Measurements from ENCODE around the gene STX7.

The STX7 gene

GRCh38 chr6:132506869-132507808 is 5.8 kb downstream of the STX7 start:
- Histone ChIP-seq H3K36me3 (ENCODE audit: control insufficient read depth in 2 of 2, insufficient read depth in 1 of 2, low read length in 2 of 2) (peaks cover 5 to 29% of the 10 kb centered on the region in 2 experiments), H3K9me3 (ENCODE audit: control insufficient read depth, insufficient read depth, low read depth, low read length) (no peaks in the 10 kb centered on the region), H3K4me3 (ENCODE audit: low read depth, low read length) (no peak overlapping the region), H3K27ac (ENCODE audit: extremely low read depth, low read depth, low read length) (no peak overlapping the region), H3K4me1 (ENCODE audit: control insufficient read depth, insufficient read depth, low read length) (peaks cover 5% of the 10 kb centered on the region)
- ChIA-PET CTCF (interaction anchor here (0.7 kb wide), 1 partner anchor 227 kb away, joined by 4 read pairs; no protein-coding TSS in a partner anchor), POLR2A (no interaction called here)
- TF ChIP-seq ZNF146 (tag by site-specific recombination; IDR thresholded peaks at IDR 0.05) (peak; percentile 92), KLF17 (tag by site-specific recombination; IDR thresholded peaks at IDR 0.05) (no peak), MEIS1 (CRISPR knock-in tag; IDR thresholded peaks at IDR 0.05; ENCODE audit: borderline replicate concordance) (no peak), ZNF664 (tag by site-specific recombination; IDR thresholded peaks at IDR 0.05) (peak; percentile 93), ZNF157 (tag by site-specific recombination; IDR thresholded peaks at IDR 0.05) (no peak)

GRCh38 chr6:132506461-132506860 is 6.5 kb downstream of the STX7 start:
- ChIA-PET CTCF (interaction anchor here (0.6 kb wide), 2 partner anchors 11 to 582 kb away, joined by 7 read pairs; no protein-coding TSS in a partner anchor), POLR2A (no interaction called here)
- no peak overlapping the region for H3K4me3 ChIP-seq (ENCODE audit: low read depth, low read length)
- peaks cover 11 to 35% of the 10 kb centered on the region in 2 experiments for H3K36me3 ChIP-seq (ENCODE audit: control insufficient read depth in 2 of 2, insufficient read depth in 1 of 2, low read length in 2 of 2)
- TF ChIP-seq GLIS1 (tag by site-specific recombination; IDR thresholded peaks at IDR 0.05) = no peak
- no peak for TF ChIP-seq ZNF600 (tag by site-specific recombination; IDR thresholded peaks at IDR 0.05)
- no peak for TF ChIP-seq KLF10 (tag by site-specific recombination; IDR thresholded peaks at IDR 0.05)
- TF ChIP-seq ZNF2 (tag by site-specific recombination; IDR thresholded peaks at IDR 0.05) = no peak
- TF ChIP-seq ZSCAN23 (tag by site-specific recombination; IDR thresholded peaks at IDR 0.05) = no peak
- no peak overlapping the region for H3K27ac ChIP-seq (ENCODE audit: extremely low read depth, low read depth, low read length)
- H3K9me3 ChIP-seq (ENCODE audit: control insufficient read depth, insufficient read depth, low read depth, low read length) = no peaks in the 10 kb centered on the region
- peaks cover 4% of the 10 kb centered on the region for H3K4me1 ChIP-seq (ENCODE audit: control insufficient read depth, insufficient read depth, low read length)

- H3K4me3 ChIP-seq (ENCODE audit: low read depth, low read length) = no peak overlapping the region
- no peaks in the 10 kb centered on the region for H3K4me1 ChIP-seq (ENCODE audit: control insufficient read depth, insufficient read depth, low read length)
- H3K27ac ChIP-seq (ENCODE audit: extremely low read depth, low read depth, low read length) = no peak overlapping the region
- H3K36me3 ChIP-seq (ENCODE audit: control insufficient read depth in 2 of 2, insufficient read depth in 1 of 2, low read length in 2 of 2) = peaks cover 11 to 48% of the 10 kb centered on the region in 2 experiments
- POLR2A ChIA-PET = no interaction called here
- H3K9me3 ChIP-seq (ENCODE audit: control insufficient read depth, insufficient read depth, low read depth, low read length) = no peaks in the 10 kb centered on the region
- no peak for TF ChIP-seq ZNF555 (tag by site-specific recombination; conservative IDR thresholded peaks at IDR 0.05)
- no peak for TF ChIP-seq SP2 (tag by site-specific recombination; IDR thresholded peaks at IDR 0.05)
- CTCF ChIA-PET = interaction anchor here (1.0 kb wide), 1 partner anchor 226 kb away, joined by 3 read pairs; no protein-coding TSS in a partner anchor
Measured at GRCh38 chr6:132505158-132505557, 7.8 kb downstream of the STX7 start.

GRCh38 chr6:132504757-132505156 is 8.2 kb downstream of the STX7 start:
- Histone ChIP-seq H3K4me3 (ENCODE audit: low read depth, low read length) (no peak overlapping the region), H3K4me1 (ENCODE audit: control insufficient read depth, insufficient read depth, low read length) (no peaks in the 10 kb centered on the region), H3K36me3 (ENCODE audit: control insufficient read depth in 2 of 2, insufficient read depth in 1 of 2, low read length in 2 of 2) (peaks cover 11 to 52% of the 10 kb centered on the region in 2 experiments), H3K9me3 (ENCODE audit: control insufficient read depth, insufficient read depth, low read depth, low read length) (no peaks in the 10 kb centered on the region), H3K27ac (ENCODE audit: extremely low read depth, low read depth, low read length) (no peak overlapping the region)
- POLR2A ChIA-PET = no interaction called here
- TF ChIP-seq ZNF248 (tag by site-specific recombination; IDR thresholded peaks at IDR 0.05) (no peak), ZBTB6 (tag by site-specific recombination; IDR thresholded peaks at IDR 0.05) (no peak), HOXD13 (CRISPR knock-in tag; IDR thresholded peaks at IDR 0.05; ENCODE audit: borderline replicate concordance) (no peak), ZNF24 (tag by site-specific recombination; IDR thresholded peaks at IDR 0.05) (no peak), ZNF513 (tag by site-specific recombination; IDR thresholded peaks at IDR 0.05) (no peak), ZNF473 (tag by site-specific recombination; IDR thresholded peaks at IDR 0.05) (no peak), ZNF366 (tag by site-specific recombination; conservative IDR thresholded peaks at IDR 0.05) (no peak), ZNF596 (tag by site-specific recombination; IDR thresholded peaks at IDR 0.05) (no peak)
- CTCF ChIA-PET = interaction anchor here (1.0 kb wide), 1 partner anchor 225 kb away, joined by 3 read pairs; no protein-coding TSS in a partner anchor
